B cell (primary cell): Measurements from ENCODE around the gene SSBP2.

Experiments
- CTCF ChIP-seq: fragments of 200-600 bp; IDR thresholded peaks from one replicate; pipeline ENCODE4 v1.8.0; 2022; ENCODE audit warnings: antibody characterized with exemption, mild to moderate bottlenecking
- EZH2 ChIP-seq: IDR thresholded peaks from 2 replicates; pipeline ENCODE4 v1.6.1; 2012; ENCODE audit warnings: borderline replicate concordance, low read depth, mild to moderate bottlenecking, moderate library complexity, low read length; ENCODE audit not compliant: insufficient read depth, poor library complexity, severe bottlenecking

- TF ChIP-seq EZH2 (no peak), CTCF (no peak)
Observed at GRCh38 chr5:81400375-81400774, 350.5 kb downstream of the SSBP2 start.
